IMR-90 (cell line): ENCODE results near the gene THPO. TPM values are rescaled to one million over a fixed set of nuclear protein-coding genes. Genes with fewer than 3 reads are reported as not detected.
A peak's percentile ranks its signal among the peaks of the same experiment; 100 is the strongest.

ENCODE experiments used
- ATAC-seq: fragments of 200-7000 bp; cut with Tn5 transposase; 2 replicates; pipeline ENCODE4 v1.9.1; 2020; ENCODE audit warnings: low read depth, mild to moderate bottlenecking, moderate library complexity
- BruUV-seq: library from RNA; stranded (reverse); fragments of 400-500 nt; replicated peaks from 2 replicates; lab custom pipeline; 2021; lab: Mats Ljungman, UMichigan
- CTCF ChIA-PET: fragments of 300-600 bp; formaldehyde crosslinking; extraction: SDS; loops from one replicate; lab custom pipeline; 2021; ENCODE audit warnings: antibody characterized with exemption; lab: Yijun Ruan, JAX
- POLR2A ChIA-PET: fragments of 300-600 bp; sonication (Branson Sonifier 250); formaldehyde crosslinking; loops from one replicate; lab custom pipeline; 2022; ENCODE audit warnings: antibody characterized with exemption; ENCODE audit not compliant: unreplicated experiment; lab: Charles Lee
- DNase-seq: peaks from one replicate; pipeline ENCODE4 v3.0.0; 2013
- H2AFZ ChIP-seq: replicated peaks from 2 replicates; pipeline ENCODE3; 2013; ENCODE audit warnings: low read length, mild to moderate bottlenecking; ENCODE audit not compliant: poor library complexity
- H2AK5ac ChIP-seq: 2 replicates; pipeline ENCODE4 v1.6.1; 2013; ENCODE audit warnings: low read depth, low read length, inconsistent platforms
- H2AK9ac ChIP-seq: replicated peaks from 2 replicates; pipeline ENCODE3; 2013; ENCODE audit warnings: mild to moderate bottlenecking, low read depth, low read length, moderate library complexity; ENCODE audit not compliant: poor library complexity
- H2BK120ac ChIP-seq: 2 replicates; pipeline ENCODE4 v1.6.1; 2013; ENCODE audit warnings: low read depth, low read length, inconsistent platforms
- H2BK15ac ChIP-seq: 3 replicates; pipeline ENCODE4 v1.6.1; 2013; ENCODE audit warnings: low read depth, low read length, inconsistent platforms
- H2BK20ac ChIP-seq: 2 replicates; pipeline ENCODE4 v1.6.1; 2013; ENCODE audit warnings: low read depth, mild to moderate bottlenecking, inconsistent platforms, low read length, moderate library complexity
- H2BK5ac ChIP-seq: 2 replicates; pipeline ENCODE4 v1.6.1; 2013; ENCODE audit warnings: mild to moderate bottlenecking, low read depth, low read length, inconsistent platforms; ENCODE audit not compliant: poor library complexity, severe bottlenecking
- H3K14ac ChIP-seq: replicated peaks from 2 replicates; pipeline ENCODE4 v1.6.1; 2013; ENCODE audit warnings: low read depth, low read length, inconsistent platforms
- H3K18ac ChIP-seq: 2 replicates; pipeline ENCODE4 v1.6.1; 2013; ENCODE audit warnings: low read depth, low read length, control low read depth
- H3K23ac ChIP-seq: 2 replicates; pipeline ENCODE4 v1.6.1; 2013; ENCODE audit warnings: low read depth, low read length, inconsistent platforms
- H3K27ac ChIP-seq: 2 replicates; pipeline ENCODE4 v1.5.1; 2013; ENCODE audit warnings: mild to moderate bottlenecking, control low read depth, low read length; ENCODE audit not compliant: insufficient read depth
- H3K27me3 ChIP-seq: 2 replicates; pipeline ENCODE4 v1.6.1; 2013; ENCODE audit warnings: low read length; ENCODE audit not compliant: control insufficient read depth, insufficient read depth
- H3K36me3 ChIP-seq: 2 replicates; pipeline ENCODE4 v1.6.1; 2013; ENCODE audit warnings: low read length, mixed read lengths; ENCODE audit not compliant: control insufficient read depth, insufficient read depth
- H3K4ac ChIP-seq: 2 replicates; pipeline ENCODE4 v1.6.1; 2013; ENCODE audit warnings: low read depth, low read length, inconsistent platforms
- H3K4me1 ChIP-seq: 2 replicates; pipeline ENCODE4 v1.6.1; 2013; ENCODE audit warnings: low read length, mixed read lengths; ENCODE audit not compliant: control insufficient read depth, insufficient read depth
- H3K4me2 ChIP-seq: 2 replicates; pipeline ENCODE4 v1.6.1; 2013; ENCODE audit warnings: low read depth, mild to moderate bottlenecking, control low read depth, low read length, moderate library complexity
- H3K4me3 ChIP-seq: 2 replicates; pipeline ENCODE4 v1.5.1; 2013; ENCODE audit warnings: low read depth, mild to moderate bottlenecking, control low read depth, low read length, moderate library complexity; ENCODE audit not compliant: insufficient read depth
- H3K56ac ChIP-seq: 2 replicates; pipeline ENCODE4 v1.6.1; 2013; ENCODE audit warnings: low read length, inconsistent platforms; ENCODE audit not compliant: insufficient read depth; ENCODE audit errors: extremely low read depth
- H3K79me1 ChIP-seq, 2 experiments: 2 replicates each; pipeline ENCODE4 v1.6.1; 2013; ENCODE audit warnings: low read length in 2 of 2, inconsistent platforms in 1 of 2, low read depth in 1 of 2
- H3K9ac ChIP-seq: 2 replicates; pipeline ENCODE4 v1.6.1; 2013; ENCODE audit warnings: low read depth, low read length, control low read depth
- H3K9me1 ChIP-seq: 2 replicates; pipeline ENCODE4 v1.6.1; 2013; ENCODE audit warnings: low read length, inconsistent platforms; ENCODE audit not compliant: insufficient read depth
- H3K9me3 ChIP-seq: 2 replicates; pipeline ENCODE4 v1.6.1; 2013; ENCODE audit warnings: low read length; ENCODE audit not compliant: control insufficient read depth, insufficient read depth
- H4K20me1 ChIP-seq: 2 replicates; pipeline ENCODE4 v1.6.1; 2013; ENCODE audit warnings: low read length, inconsistent platforms; ENCODE audit not compliant: insufficient read depth
- H4K5ac ChIP-seq: 2 replicates; pipeline ENCODE4 v1.6.1; 2013; ENCODE audit warnings: mild to moderate bottlenecking, low read depth, low read length, control low read depth
- H4K8ac ChIP-seq, 2 experiments: 2 replicates each; pipeline ENCODE4 v1.6.1; 2013; ENCODE audit warnings: low read depth in 2 of 2, low read length in 2 of 2, control low read depth in 1 of 2, inconsistent platforms in 1 of 2
- H4K91ac ChIP-seq: 2 replicates; pipeline ENCODE4 v1.6.1; 2013; ENCODE audit warnings: low read depth, low read length, inconsistent platforms; ENCODE audit not compliant: insufficient read depth
- BHLHE40 ChIP-seq: fragments of 150-350 bp; IDR thresholded peaks from 2 replicates; pipeline ENCODE4 v1.6.1; 2016; ENCODE audit warnings: mild to moderate bottlenecking, low read depth, low read length
- CEBPB ChIP-seq: IDR thresholded peaks from 2 replicates; pipeline ENCODE4 v1.6.1; 2012; ENCODE audit warnings: low read depth, low read length, improper control_type of control experiment
- MAFK ChIP-seq: IDR thresholded peaks from 2 replicates; pipeline ENCODE4 v1.6.1; 2012; ENCODE audit warnings: low read depth, low read length, improper control_type of control experiment
- MXI1 ChIP-seq: IDR thresholded peaks from 2 replicates; pipeline ENCODE4 v1.6.1; 2012; ENCODE audit warnings: low read depth, mild to moderate bottlenecking, low read length, moderate library complexity, borderline replicate concordance
- NFE2L2 ChIP-seq: fragments of 150-350 bp; IDR thresholded peaks from 2 replicates; pipeline ENCODE4 v1.6.1; 2016; ENCODE audit warnings: low read depth, mild to moderate bottlenecking, low read length
- SMC3 ChIP-seq: fragments of 150-350 bp; IDR thresholded peaks from 2 replicates; pipeline ENCODE4 v1.6.1; 2016; ENCODE audit warnings: low read depth, mild to moderate bottlenecking, antibody characterized with exemption, low read length, moderate library complexity
- WGBS, 2 experiments: methylation state at CpG; one replicate each; pipeline versions ENCODE4 v1.1.5 to v1.1.7; 2013; ENCODE audit warnings: missing lambda C conversion rate in 2 of 2; ENCODE audit not compliant: insufficient read length in 1 of 2; ENCODE audit errors: extremely low coverage in 2 of 2; 5-methylcytosine and 5-hydroxymethylcytosine counted together
- dilution Hi-C: fragments of 300-500 bp; cut with HindIII; formaldehyde crosslinking; loops from one replicate; pipeline ENCODE4 v1.14.3; 2018; ENCODE audit warnings: low sequenced_read_pairs; ENCODE audit not compliant: unreplicated experiment
- in situ Hi-C: fragments of 300-500 bp; cut with MboI; formaldehyde crosslinking; loops from 3 replicates; pipeline ENCODE4 v1.14.3; 2019; ENCODE audit warnings: low sequenced_read_pairs, inconsistent platforms, mixed read lengths
- intact Hi-C: fragments of 100-400 bp; cut with micrococcal nuclease; formaldehyde crosslinking; loops from 2 replicates; pipeline ENCODE4 v1.10.0; 2022
- polyA plus RNA-seq, 3 experiments: library from polyadenylated mRNA; depleted of rRNA; stranded (reverse); fragments of >200 nt; gene quantifications; 2 replicates each; pipeline ENCODE4 v1.2.3, GENCODE V29; 2012; ENCODE audit warnings: low replicate concordance in 1 of 3
- total RNA-seq: library from RNA; depleted of rRNA; stranded (reverse); fragments of >200 nt; gene quantifications from 2 replicates; pipeline ENCODE4 v1.2.3, GENCODE V29; 2012
- TF ChIP-seq, protein P1 (sequence below): fragments of 150-350 bp; IDR thresholded peaks from 2 replicates; pipeline ENCODE4 v1.6.1; 2017; ENCODE audit warnings: mild to moderate bottlenecking, antibody characterized with exemption, low read length, low read depth

The THPO gene
- total and polyA plus RNA-seq, 2 of the 4 experiments (the other 2 are of a cell fraction) = not detected

DNA sequence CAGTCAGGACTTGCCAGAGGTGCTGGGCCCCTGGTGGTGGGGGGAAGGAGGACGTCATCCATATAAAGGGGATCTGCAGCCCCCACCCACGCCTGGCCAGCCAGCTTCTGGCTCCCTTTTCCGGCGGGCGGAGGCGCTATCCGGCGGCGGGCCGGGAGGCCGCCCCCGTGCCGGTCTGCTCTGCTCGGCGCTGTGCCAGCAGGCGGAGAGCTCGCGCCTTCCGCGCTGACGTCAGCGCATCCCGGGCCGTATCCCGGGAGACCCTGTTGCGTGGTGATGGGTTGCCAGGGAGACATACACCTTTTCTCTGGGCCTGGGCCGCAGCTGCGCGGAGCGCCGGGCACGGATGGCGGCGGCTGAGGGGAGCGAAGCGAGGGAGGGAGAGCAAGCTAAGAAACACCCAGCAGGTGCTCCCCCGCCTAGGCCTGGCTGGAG lies 39.5 kb downstream of the THPO start (continued):
- peak; percentile 78 for TF ChIP-seq MAFK

DNA sequence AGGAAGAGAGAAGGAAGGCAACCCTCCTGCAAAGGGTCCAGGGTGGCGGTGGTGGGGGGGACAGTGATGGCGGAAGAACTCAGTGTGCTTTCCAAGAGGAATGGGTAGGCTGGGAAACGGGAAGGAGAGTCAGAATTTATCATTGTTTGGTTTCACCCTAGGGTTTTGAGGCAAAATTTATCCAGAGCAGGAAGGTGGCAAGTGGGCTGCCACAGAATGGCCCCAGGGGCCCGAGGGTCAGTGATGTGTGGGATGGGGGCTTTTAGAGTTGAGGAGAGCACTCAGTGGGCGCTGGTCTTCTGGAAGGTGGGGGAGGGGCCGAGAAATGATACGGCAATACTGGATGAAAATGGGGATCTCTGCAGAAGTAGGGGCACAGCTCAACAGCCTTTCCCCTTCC lies 40.0 kb downstream of the THPO start:
- Histone ChIP-seq H2BK120ac (no peak overlapping the region; the same call in 1 of the 2 replicates), H3K4me2 (peak overlapping the region; percentile 29), H3K4me1 (peaks cover 33% of the 10 kb centered on the region), H4K8ac (peak overlapping the region in 1 of 2 experiments; percentile 48; a peak in 1 of 4 replicates), H2AK5ac (peak overlapping the region; percentile 84), H2BK5ac (peak overlapping the region; percentile 27), H2BK15ac (no peak overlapping the region), H3K14ac (peak overlapping the region; percentile 19; the same call in 1 of the 2 replicates), H3K27ac (peak overlapping the region; percentile 24), H3K9ac (no peak overlapping the region; the same call in 1 of the 2 replicates), H3K27me3 (no peaks in the 10 kb centered on the region), H2BK20ac (0 out of 2 replicates have a peak overlapping the region, but pooled peaks have one; percentile 22), H3K4me3 (no peak overlapping the region), H4K91ac (no peak overlapping the region), H3K9me3 (no peaks in the 10 kb centered on the region), H2AFZ (peak overlapping the region; percentile 82), H3K56ac (no peak overlapping the region), H3K79me1 (peaks cover 23 to 87% of the 10 kb centered on the region in 2 experiments), H3K18ac (no peak overlapping the region), H3K23ac (peak overlapping the region; percentile 68; the same call in 1 of the 2 replicates), H3K4ac (peak overlapping the region; percentile 62; the same call in 1 of the 2 replicates), H3K9me1 (peaks cover 23% of the 10 kb centered on the region), H4K20me1 (peaks cover 45% of the 10 kb centered on the region), H4K5ac (no peak overlapping the region), H2AK9ac (peak overlapping the region; percentile 81), H3K36me3 (peaks cover 32% of the 10 kb centered on the region)
- POLR2A ChIA-PET = interaction anchor here (2.2 kb wide), 1 partner anchor 23 kb away, joined by 5 read pairs; no protein-coding TSS in a partner anchor
- 100% methylated on average over 2 of the region's 7 CpGs; no CpG with 5 or more reads in 1 of the 2 experiments for WGBS, 2 experiments
- TF ChIP-seq MXI1 (no peak), NFE2L2 (no peak), SMC3 (no peak), CEBPB (no peak), BHLHE40 (no peak)
- TF ChIP-seq, protein P1, sequence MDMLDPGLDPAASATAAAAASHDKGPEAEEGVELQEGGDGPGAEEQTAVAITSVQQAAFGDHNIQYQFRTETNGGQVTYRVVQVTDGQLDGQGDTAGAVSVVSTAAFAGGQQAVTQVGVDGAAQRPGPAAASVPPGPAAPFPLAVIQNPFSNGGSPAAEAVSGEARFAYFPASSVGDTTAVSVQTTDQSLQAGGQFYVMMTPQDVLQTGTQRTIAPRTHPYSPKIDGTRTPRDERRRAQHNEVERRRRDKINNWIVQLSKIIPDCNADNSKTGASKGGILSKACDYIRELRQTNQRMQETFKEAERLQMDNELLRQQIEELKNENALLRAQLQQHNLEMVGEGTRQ = no peak
- intact Hi-C loops (no loop called here), dilution Hi-C loops (no loop called here), in situ Hi-C loops (no loop called here)
- no TSS peak for BruUV-seq
- DNase-seq (no peak), ATAC-seq (no peak)
- CTCF ChIA-PET = no interaction called here
